Neural cell (in vitro differentiated cells): ENCODE measurements around the gene VSIG10L2. TPM values are rescaled to one million over a fixed set of nuclear protein-coding genes. Genes with fewer than 3 reads are reported as not detected.
A peak's percentile ranks its signal among the peaks of the same experiment; 100 is the strongest.

Experiments used
- H2AFZ ChIP-seq: fragments of 200-600, 300-800 bp; sonication (generic), shearing (Covaris generic); 2 replicates; pipeline ENCODE4 v1.6.0; 2014; ENCODE audit warnings: low read depth, mild to moderate bottlenecking, antibody characterized with exemption, low read length, moderate library complexity
- H3F3A ChIP-seq: fragments of 200-600 bp; shearing (Covaris generic); 2 replicates; pipeline ENCODE4 v1.6.1; 2016; ENCODE audit warnings: mild to moderate bottlenecking, moderate library complexity, mixed read lengths, antibody characterized with exemption, low read length; ENCODE audit not compliant: insufficient read depth, poor library complexity, severe bottlenecking
- H3K27ac ChIP-seq: fragments of 200-600, 300-800 bp; sonication (generic), shearing (Covaris generic); 2 replicates; pipeline ENCODE4 v1.5.1; 2014; ENCODE audit warnings: mild to moderate bottlenecking, low read length, moderate library complexity
- H3K27me3 ChIP-seq: fragments of 300-800, 200-600 bp; sonication (generic), shearing (Covaris generic); 2 replicates; pipeline ENCODE4 v1.6.0; 2014; ENCODE audit warnings: mild to moderate bottlenecking, low read depth, low read length, moderate library complexity; ENCODE audit not compliant: insufficient read depth
- H3K36me3 ChIP-seq: fragments of 300-800, 200-600 bp; sonication (generic), shearing (Covaris generic); 2 replicates; pipeline ENCODE4 v1.5.1; 2014; ENCODE audit warnings: mild to moderate bottlenecking, antibody characterized with exemption, low read length, moderate library complexity; ENCODE audit not compliant: insufficient read depth
- H3K4me2 ChIP-seq: fragments of 300-800, 200-600 bp; sonication (generic), shearing (Covaris generic); 2 replicates; pipeline ENCODE4 v1.6.0; 2014; ENCODE audit warnings: mild to moderate bottlenecking, low read length
- H3K4me3 ChIP-seq: fragments of 300-800, 200-600 bp; sonication (generic), shearing (Covaris generic); 2 replicates; pipeline ENCODE4 v1.5.1; 2014; ENCODE audit warnings: mild to moderate bottlenecking, low read length, moderate library complexity
- H3K79me2 ChIP-seq: fragments of 200-600 bp; shearing (Covaris generic); replicated peaks from 2 replicates; pipeline ENCODE4 v1.6.0; 2014; ENCODE audit warnings: mild to moderate bottlenecking, low read length, moderate library complexity; ENCODE audit not compliant: insufficient read depth
- H3K9ac ChIP-seq: fragments of 300-800, 200-600 bp; sonication (generic), shearing (Covaris generic); 2 replicates; pipeline ENCODE4 v1.6.1; 2016; ENCODE audit warnings: mild to moderate bottlenecking, low read length, mixed read lengths
- H3K9me2 ChIP-seq: fragments of 200-600 bp; shearing (Covaris generic); 2 replicates; pipeline ENCODE4 v1.6.1; 2016; ENCODE audit warnings: mild to moderate bottlenecking, low read length, mixed read lengths; ENCODE audit not compliant: insufficient read depth
- H3K9me3 ChIP-seq: fragments of 200-600, 300-800 bp; sonication (generic), shearing (Covaris generic); 2 replicates; pipeline ENCODE4 v1.6.1; 2016; ENCODE audit warnings: mild to moderate bottlenecking, mixed run types, low read length, moderate library complexity, mixed read lengths
- H4K20me1 ChIP-seq: fragments of 200-600 bp; shearing (Covaris generic); 2 replicates; pipeline ENCODE4 v1.6.1; 2016; ENCODE audit warnings: mild to moderate bottlenecking, mixed run types; ENCODE audit not compliant: insufficient read depth
- EP300 ChIP-seq: fragments of 450-650 bp; conservative IDR thresholded peaks from 2 replicates; pipeline ENCODE4 v1.6.1; 2014; ENCODE audit warnings: antibody characterized with exemption, mild to moderate bottlenecking, moderate library complexity; ENCODE audit not compliant: poor library complexity, severe bottlenecking
- EZH2 ChIP-seq: fragments of 200-600, 300-800 bp; shearing (Covaris generic), sonication (generic); IDR thresholded peaks from 2 replicates; pipeline ENCODE4 v1.6.1; 2014; ENCODE audit warnings: antibody characterized with exemption, low read length, borderline replicate concordance, mild to moderate bottlenecking; ENCODE audit not compliant: insufficient read depth, poor library complexity, severe bottlenecking
- MXI1 ChIP-seq: fragments of 450-650 bp; conservative IDR thresholded peaks from 2 replicates; pipeline ENCODE4 v1.6.1; 2014; ENCODE audit warnings: antibody characterized with exemption, mild to moderate bottlenecking; ENCODE audit not compliant: poor library complexity, severe bottlenecking
- POLR2AphosphoS5 ChIP-seq: IDR thresholded peaks from 2 replicates; pipeline ENCODE4 v1.6.1; 2012
- RAD21 ChIP-seq: fragments of 450-650 bp; conservative IDR thresholded peaks from 2 replicates; pipeline ENCODE4 v1.6.1; 2014; ENCODE audit warnings: antibody characterized with exemption, mild to moderate bottlenecking, moderate library complexity
- SMC3 ChIP-seq: fragments of 450-650 bp; conservative IDR thresholded peaks from 2 replicates; pipeline ENCODE4 v1.6.1; 2014; ENCODE audit warnings: antibody characterized with exemption, mild to moderate bottlenecking, moderate library complexity; ENCODE audit not compliant: poor library complexity
- TAF1 ChIP-seq: IDR thresholded peaks from 2 replicates; pipeline ENCODE4 v1.6.1; 2012; ENCODE audit warnings: low read depth
- polyA minus RNA-seq: library from RNA; depleted of rRNA, polyadenylated mRNA; stranded (reverse); fragments of >200 nt; gene quantifications from 2 replicates; pipeline ENCODE4 v1.2.3, GENCODE V29; 2014
- polyA plus RNA-seq: library from polyadenylated mRNA; depleted of rRNA; stranded (reverse); fragments of >200 nt; gene quantifications from 2 replicates; pipeline ENCODE4 v1.2.3, GENCODE V29; 2014
- TF ChIP-seq, protein P1 (sequence below): IDR thresholded peaks from 2 replicates; pipeline ENCODE4 v1.6.1; 2012; ENCODE audit warnings: borderline replicate concordance
- TF ChIP-seq, protein P2 (sequence below): fragments of 450-650 bp; IDR thresholded peaks from 2 replicates; pipeline ENCODE4 v1.5.1; 2014; ENCODE audit warnings: antibody characterized with exemption, mild to moderate bottlenecking, moderate library complexity; ENCODE audit not compliant: poor library complexity, severe bottlenecking

The VSIG10L2 gene
- polyA plus RNA-seq = 0.08 TPM in 1 of 2 replicates, not detected in the other
- polyA minus RNA-seq = not detected in 2 replicates

DNA sequence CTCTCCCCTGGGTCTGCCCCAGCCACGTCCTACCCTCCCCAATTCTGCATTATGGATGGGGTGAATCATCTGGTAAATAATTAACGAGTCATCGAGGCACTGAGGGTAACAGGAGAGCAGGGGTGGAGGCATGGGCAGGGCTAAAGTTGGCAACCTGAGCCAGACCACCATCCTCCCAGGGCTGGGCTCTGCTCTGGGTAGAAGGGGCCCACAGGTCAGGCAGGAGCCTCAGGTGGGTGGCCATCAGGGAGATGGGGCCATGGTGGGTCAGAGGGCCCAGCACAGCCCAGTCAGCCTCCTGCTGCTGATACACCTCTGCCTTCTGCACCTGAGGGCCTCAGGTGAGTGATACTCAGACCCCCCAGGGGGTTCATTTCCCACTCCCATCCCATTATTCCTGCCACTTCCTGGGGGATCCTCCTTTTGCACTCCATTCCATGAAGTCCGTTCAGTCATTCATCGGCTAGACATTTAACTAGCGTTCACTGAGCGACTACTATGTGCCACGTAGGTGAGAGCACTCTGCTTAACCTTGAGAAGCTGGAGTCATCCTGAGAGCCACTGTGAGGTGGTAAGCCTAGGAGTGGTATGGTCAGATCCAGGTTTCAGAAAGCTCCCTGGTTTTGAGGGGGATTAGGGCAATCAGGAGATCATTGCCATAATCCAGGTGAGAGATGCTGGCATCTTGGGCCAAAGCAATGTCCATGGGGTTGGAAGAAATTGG, at the start of gene VSIG10L2:
Gene VSIG10L2, plus strand, starts transcription at position 248 of the 724 bp plus-strand sequence. Its CDS starts 12 bp downstream, at position 260.
- Histone ChIP-seq H3K36me3 (no peaks in the 10 kb centered on the region), H3K4me3 (no peak within 1 kb of the TSS), H3K9ac (no peak within 1 kb of the TSS), H2AFZ (no peak within 1 kb of the TSS), H3K79me2 (no peaks in the 10 kb centered on the region), H4K20me1 (no peaks in the 10 kb centered on the region), H3K9me2 (no peaks in the 10 kb centered on the region), H3K27me3 (no peaks in the 10 kb centered on the region), H3K27ac (no peak within 1 kb of the TSS), H3K9me3 (no peaks in the 10 kb centered on the region), H3F3A (no peaks in the 10 kb centered on the region), H3K4me2 (no peak within 1 kb of the TSS)
- no peak for TF ChIP-seq SMC3
- no peak for TF ChIP-seq POLR2AphosphoS5
- TF ChIP-seq, protein P1, sequence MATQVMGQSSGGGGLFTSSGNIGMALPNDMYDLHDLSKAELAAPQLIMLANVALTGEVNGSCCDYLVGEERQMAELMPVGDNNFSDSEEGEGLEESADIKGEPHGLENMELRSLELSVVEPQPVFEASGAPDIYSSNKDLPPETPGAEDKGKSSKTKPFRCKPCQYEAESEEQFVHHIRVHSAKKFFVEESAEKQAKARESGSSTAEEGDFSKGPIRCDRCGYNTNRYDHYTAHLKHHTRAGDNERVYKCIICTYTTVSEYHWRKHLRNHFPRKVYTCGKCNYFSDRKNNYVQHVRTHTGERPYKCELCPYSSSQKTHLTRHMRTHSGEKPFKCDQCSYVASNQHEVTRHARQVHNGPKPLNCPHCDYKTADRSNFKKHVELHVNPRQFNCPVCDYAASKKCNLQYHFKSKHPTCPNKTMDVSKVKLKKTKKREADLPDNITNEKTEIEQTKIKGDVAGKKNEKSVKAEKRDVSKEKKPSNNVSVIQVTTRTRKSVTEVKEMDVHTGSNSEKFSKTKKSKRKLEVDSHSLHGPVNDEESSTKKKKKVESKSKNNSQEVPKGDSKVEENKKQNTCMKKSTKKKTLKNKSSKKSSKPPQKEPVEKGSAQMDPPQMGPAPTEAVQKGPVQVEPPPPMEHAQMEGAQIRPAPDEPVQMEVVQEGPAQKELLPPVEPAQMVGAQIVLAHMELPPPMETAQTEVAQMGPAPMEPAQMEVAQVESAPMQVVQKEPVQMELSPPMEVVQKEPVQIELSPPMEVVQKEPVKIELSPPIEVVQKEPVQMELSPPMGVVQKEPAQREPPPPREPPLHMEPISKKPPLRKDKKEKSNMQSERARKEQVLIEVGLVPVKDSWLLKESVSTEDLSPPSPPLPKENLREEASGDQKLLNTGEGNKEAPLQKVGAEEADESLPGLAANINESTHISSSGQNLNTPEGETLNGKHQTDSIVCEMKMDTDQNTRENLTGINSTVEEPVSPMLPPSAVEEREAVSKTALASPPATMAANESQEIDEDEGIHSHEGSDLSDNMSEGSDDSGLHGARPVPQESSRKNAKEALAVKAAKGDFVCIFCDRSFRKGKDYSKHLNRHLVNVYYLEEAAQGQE = no peak
- TF ChIP-seq EP300 = no peak
- no peak for TF ChIP-seq RAD21
- TF ChIP-seq TAF1 = no peak
- TF ChIP-seq, protein P2, sequence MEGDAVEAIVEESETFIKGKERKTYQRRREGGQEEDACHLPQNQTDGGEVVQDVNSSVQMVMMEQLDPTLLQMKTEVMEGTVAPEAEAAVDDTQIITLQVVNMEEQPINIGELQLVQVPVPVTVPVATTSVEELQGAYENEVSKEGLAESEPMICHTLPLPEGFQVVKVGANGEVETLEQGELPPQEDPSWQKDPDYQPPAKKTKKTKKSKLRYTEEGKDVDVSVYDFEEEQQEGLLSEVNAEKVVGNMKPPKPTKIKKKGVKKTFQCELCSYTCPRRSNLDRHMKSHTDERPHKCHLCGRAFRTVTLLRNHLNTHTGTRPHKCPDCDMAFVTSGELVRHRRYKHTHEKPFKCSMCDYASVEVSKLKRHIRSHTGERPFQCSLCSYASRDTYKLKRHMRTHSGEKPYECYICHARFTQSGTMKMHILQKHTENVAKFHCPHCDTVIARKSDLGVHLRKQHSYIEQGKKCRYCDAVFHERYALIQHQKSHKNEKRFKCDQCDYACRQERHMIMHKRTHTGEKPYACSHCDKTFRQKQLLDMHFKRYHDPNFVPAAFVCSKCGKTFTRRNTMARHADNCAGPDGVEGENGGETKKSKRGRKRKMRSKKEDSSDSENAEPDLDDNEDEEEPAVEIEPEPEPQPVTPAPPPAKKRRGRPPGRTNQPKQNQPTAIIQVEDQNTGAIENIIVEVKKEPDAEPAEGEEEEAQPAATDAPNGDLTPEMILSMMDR = no peak
- no peak for TF ChIP-seq MXI1
- TF ChIP-seq EZH2 = no peak

DNA sequence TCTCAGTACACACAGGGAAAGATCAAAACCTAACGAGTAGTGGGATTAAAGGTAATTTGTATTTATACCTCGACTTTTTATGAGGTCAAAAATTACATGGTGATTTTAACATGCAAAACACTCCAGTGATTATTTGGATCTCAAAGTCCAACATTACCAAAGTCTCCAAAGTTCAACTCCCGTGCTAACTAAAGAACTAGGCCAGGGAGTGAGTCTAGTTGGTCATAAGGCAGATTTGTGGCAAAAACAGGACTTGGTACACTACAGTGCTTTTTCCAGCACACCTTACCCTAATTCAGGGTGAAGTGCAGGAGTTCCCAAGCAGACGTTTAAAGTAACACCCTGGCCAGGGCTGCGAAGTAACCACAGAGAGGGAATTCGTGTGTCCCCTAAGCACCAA, 44.0 kb upstream of the VSIG10L2 start:
- no peaks in the 10 kb centered on the region for H3F3A ChIP-seq
- H3K79me2 ChIP-seq = peaks cover 7% of the 10 kb centered on the region
- no peak for TF ChIP-seq MXI1
- no peak for TF ChIP-seq EZH2
- no peak for TF ChIP-seq EP300
- no peaks in the 10 kb centered on the region for H3K9me3 ChIP-seq
- no peaks in the 10 kb centered on the region for H3K36me3 ChIP-seq
- H3K9ac ChIP-seq = no peak overlapping the region
- H3K9me2 ChIP-seq = no peaks in the 10 kb centered on the region
- no peaks in the 10 kb centered on the region for H4K20me1 ChIP-seq
- H3K4me3 ChIP-seq = peak overlapping the region; percentile 76
- no peaks in the 10 kb centered on the region for H3K27me3 ChIP-seq
- H3K27ac ChIP-seq = no peak overlapping the region
- H3K4me2 ChIP-seq = peak overlapping the region; percentile 12
- no peak overlapping the region for H2AFZ ChIP-seq
